Activated CD4-positive, CD25-positive, alpha-beta regulatory T cell treated with anti-CD3 and anti-CD28 coated beads, Interleukin-2, amount 50 U/mL, for 72 hours (primary cell): ENCODE measurements around the gene FAM89B.
"Not testable (repeated sequence)": the region's sequence is repeated elsewhere in the genome, so short reads cannot be mapped to it uniquely, and the experiment has no call there.

Experiments
- DNase-seq: peaks from one replicate; pipeline ENCODE4 v3.0.0; 2021

The FAM89B gene

GRCh38 chr11:65572356-65573051, at the start of gene FAM89B:
FAM89B (plus strand) TSS chr11:65572538; CDS start chr11:65572670, 132 bp downstream.
- peak; percentile 80 for DNase-seq

DNA sequence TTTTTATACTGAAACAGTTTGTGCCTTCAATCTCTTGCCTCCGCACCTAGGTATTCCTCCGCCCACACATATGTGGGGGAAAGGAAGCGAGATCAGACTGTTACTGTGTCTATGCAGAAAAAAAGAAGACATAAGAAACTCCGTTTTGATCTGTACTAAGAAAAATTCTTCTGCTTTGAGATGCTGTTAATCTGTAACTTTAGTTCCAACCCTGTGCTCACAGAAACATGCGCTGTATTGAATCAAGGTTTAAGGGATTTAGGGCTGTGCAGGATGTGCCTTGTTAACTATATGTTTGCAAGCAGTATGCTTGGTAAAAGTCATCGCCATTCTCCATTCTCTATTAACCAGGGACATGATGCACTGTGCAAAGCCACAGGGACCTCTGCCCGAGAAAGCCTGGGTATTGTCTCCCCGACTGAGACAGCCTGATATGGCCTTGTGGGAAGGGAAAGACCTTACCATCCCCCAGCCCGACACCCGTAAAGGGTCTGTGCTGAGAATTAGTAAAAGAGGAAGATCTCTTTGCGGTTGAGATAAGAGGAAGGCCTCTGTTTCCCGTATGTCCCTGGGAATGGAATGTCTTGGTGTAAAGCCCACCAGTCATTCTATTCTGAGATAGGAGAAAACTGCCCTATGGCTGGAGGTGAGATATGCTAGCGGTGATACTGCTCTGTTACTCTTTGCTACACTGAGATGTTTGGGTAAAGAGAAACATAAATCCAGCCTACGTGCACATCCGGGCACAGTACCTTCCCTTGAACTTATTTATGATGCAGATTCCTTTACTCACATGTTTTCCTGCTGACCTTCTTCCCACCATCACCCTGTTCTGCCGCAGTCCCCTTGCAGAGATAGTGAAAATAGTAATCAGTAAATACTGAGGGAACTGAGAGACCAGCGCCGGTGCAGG, 49.4 kb upstream of the FAM89B start:
- DNase-seq, result not testable (repeated sequence)

GRCh38 chr11:65523631-65523968, 48.7 kb upstream of the FAM89B start:
- DNase-seq, result not testable (repeated sequence)

DNA sequence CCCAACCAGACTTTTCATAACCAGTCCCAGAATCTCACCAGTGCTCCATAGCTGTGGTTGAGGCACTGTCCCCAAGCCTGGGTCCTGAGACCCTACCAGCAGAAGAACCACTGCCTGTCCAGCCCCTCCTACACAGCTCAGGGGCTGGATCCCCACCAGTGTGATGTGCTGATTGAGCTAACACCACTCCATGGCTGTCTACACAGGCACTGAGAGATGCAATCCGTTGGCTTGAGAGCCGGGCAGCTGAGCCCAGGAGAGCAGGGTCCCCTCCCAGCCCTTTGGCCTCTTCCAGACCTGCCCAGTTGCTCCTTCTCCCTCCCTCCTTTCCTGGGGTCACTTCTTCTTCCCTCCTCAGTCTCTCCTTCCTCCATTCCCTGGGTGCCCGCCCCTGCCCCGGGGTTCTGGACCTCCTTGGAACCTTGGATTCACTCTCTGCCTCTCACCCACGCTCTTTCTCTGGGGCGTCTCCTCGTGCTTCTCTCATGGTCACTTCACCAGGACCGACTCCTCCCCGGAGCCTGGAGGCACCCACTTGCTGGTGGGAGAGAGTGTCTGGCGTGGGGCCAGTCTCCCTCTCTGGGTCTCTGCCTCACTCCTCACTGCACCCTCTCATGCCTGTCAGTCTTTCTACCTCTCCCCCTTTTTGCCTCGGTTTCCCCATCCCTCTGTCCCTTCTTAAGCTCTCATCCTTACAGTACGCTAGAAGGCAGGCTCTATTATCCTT, 48.2 kb upstream of the FAM89B start:
- no peak for DNase-seq

DNA sequence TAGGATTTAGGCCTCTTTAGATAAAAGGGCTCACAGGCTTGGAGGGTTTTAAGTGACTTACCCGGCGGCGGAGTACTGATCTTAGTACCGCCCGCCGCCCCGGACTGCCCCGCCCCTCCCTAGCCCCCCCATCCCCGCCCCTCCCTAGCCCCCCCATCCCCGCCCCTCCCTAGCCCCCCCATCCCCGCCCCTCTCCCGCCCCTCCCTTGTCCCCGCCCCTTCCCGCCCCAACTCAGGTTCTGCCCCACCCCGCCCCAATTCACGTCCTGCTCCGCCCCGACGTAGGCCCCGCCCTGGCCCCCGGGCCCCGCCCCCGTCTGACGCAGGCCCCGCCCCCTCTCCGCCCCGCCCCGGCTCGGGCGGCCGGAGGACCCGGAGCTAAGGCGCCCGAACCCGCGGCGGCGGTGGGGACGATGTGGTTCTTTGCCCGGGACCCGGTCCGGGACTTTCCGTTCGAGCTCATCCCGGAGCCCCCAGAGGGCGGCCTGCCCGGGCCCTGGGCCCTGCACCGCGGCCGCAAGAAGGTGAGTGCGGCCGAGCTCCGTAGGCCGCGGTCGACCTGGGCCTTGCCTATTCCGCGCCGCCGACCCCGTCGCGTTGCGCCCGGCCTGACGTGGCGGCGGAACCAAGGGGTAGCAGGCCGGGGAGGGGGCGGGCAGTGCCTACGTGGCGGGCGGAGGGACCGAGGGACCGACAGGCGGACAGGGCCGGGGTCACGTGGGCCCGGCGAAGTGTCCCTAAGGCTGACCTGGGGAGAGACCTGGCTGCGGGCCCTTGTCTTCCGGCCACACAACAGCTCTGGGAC, 47.4 kb upstream of the FAM89B start, which contains the start of gene SCYL1:
Gene SCYL1 (plus strand): TSS at position 343 of the 805 bp plus-strand sequence. CDS start 71 bp downstream, at position 414.
- peak; percentile 83 for DNase-seq

DNA sequence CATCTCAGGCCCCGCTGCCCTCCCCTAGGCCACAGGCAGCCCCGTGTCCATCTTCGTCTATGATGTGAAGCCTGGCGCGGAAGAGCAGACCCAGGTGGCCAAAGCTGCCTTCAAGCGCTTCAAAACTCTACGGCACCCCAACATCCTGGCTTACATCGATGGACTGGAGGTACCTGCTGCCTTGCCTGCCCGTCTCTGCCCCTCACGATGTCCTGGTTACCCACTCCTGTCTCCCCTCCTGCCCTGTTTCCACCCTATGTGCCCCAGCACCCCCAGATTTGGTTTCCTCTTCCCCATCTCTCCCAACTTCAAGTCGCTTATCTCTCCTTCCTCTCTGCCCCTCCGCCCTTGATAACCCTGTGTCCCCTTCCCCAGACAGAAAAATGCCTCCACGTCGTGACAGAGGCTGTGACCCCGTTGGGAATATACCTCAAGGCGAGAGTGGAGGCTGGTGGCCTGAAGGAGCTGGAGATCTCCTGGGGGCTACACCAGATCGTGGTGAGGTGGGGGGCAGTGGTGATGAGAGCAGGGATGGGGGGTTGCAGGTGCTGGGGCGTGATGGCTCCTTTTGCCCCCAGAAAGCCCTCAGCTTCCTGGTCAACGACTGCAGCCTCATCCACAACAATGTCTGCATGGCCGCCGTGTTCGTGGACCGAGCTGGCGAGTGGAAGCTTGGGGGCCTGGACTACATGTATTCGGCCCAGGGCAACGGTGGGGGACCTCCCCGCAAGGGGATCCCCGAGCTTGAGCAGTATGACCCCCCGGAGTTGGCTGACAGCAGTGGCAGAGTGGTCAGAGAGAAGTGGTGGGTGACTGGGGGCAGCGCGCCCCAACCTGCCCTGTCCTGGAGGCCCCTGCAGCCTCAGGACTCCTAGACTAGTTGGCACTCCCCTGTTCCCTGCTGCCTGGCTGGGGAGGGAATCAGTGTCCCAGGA, 46.5 kb upstream of the FAM89B start:
- no peak for DNase-seq

- DNase-seq, result no peak
Observed at GRCh38 chr11:65526744-65527143, 45.6 kb upstream of the FAM89B start.

GRCh38 chr11:65528819-65529350, 43.5 kb upstream of the FAM89B start:
- DNase-seq, result no peak

- DNase-seq, result no peak
Observed at GRCh38 chr11:65529475-65530156, 42.7 kb upstream of the FAM89B start.

DNA sequence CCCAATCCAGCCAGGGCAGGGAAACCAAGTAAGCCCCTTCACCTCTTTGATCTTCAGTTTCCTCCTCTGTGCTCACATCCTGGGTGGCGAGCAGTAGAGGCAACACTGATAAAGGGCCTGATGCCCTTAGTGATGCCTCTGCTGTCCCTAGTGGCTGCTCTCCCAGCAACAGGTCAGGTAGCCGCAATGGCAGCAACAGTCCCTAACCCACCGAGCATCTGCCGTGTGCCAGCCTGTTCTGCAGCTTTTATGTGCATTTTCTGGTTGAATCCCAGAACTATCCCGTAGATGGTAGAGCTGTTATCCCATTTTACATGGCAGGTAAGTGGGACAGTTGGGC, 42.2 kb upstream of the FAM89B start:
- DNase-seq, result no peak

DNA sequence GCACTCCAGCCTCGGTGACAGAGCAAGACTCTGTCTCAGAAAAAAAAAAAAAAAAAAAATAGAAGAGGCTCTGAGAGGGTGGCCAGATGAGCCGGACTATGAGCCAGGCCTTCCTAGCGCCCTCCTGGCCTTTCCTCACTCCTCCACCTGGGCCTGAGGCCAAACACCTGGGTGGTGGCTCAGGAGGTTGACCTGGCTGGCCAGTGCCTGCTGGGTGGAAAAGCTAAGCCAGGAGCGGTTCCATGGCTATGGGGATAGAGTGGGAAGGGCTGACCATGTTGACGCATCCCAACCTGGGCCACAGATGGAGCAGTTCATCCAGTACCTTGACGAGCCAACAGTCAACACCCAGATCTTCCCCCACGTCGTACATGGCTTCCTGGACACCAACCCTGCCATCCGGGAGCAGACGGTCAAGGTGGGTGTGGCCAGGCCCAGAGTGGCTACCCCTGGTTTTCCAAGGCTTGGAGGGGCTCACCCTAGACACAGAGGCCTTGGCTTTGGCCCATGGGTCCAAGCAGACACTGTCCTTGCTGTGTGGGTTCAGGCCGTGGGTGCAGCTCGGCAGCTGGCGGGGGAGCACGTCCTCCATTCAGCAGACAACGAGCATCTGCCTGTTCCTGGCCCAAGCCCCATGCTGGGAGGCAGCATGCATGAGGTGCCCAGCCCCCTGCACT, 39.8 kb upstream of the FAM89B start:
- no peak for DNase-seq

DNA sequence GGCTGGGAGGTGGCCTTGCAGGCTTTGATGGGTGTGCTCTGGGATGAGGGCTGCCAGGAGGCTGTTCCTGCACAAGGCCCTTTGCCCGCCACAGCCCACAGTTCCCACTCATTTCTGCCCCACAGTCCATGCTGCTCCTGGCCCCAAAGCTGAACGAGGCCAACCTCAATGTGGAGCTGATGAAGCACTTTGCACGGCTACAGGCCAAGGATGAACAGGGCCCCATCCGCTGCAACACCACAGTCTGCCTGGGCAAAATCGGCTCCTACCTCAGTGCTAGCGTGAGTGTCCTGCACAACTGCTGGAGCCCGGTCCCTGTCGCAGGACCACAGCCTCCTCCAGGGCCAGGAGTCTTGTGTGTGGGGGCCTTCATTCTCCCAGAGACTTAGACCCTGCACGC, 37.2 kb upstream of the FAM89B start:
- no peak for DNase-seq

GRCh38 chr11:65536412-65537295, 35.7 kb upstream of the FAM89B start:
- no peak for DNase-seq

DNA sequence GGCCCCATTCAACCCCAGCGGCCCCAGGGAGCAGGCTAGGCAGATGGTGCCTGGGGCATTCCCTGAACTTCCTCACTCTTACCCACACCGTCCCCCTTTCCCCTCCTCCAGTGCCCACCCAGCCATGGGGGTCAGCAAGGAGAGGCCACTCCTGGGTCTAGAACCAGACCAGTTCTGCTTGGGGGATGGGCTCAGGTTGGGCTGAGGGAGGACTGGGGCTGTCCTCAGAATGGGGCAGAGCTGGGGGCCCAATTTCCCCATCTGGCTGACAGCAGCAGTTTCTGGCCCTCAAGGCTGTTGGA, 35.1 kb upstream of the FAM89B start:
- no peak for DNase-seq

GRCh38 chr11:65537620-65538231, 34.6 kb upstream of the FAM89B start:
- DNase-seq, result no peak

- no peak for DNase-seq
Observed at GRCh38 chr11:65538232-65538914, 34.0 kb upstream of the FAM89B start.

- DNase-seq, result no peak
Observed at GRCh38 chr11:65538915-65539743, 33.2 kb upstream of the FAM89B start.
